Upper lobe of left lung (tissue), 6 donors: ENCODE measurements around the gene PRLH. TPM values are rescaled to one million over a fixed set of nuclear protein-coding genes. Genes with fewer than 3 reads are reported as not detected.

ENCODE experiments used
- ATAC-seq, 2 donors: fragments of 200-7000 bp; cut with Tn5 transposase; one replicate each; pipeline ENCODE4 v1.9.1; 2022; ENCODE audit warnings: mild to moderate bottlenecking in 2 of 2, moderate library complexity in 2 of 2; ENCODE audit not compliant: low FRiP score in 2 of 2
- DNase-seq, 2 donors: peaks; one replicate each; pipeline ENCODE4 v3.0.0-alpha.2; 2019 to 2020
- H3K27ac ChIP-seq, 4 donors: fragments of 200-600 bp; sonication (generic); one replicate each; pipeline ENCODE4 v1.5.1; 2016 to 2019
- H3K27me3 ChIP-seq, 4 donors: fragments of 200-600 bp; sonication (generic); one replicate each; pipeline ENCODE4 v1.5.1; 2017 to 2019
- H3K36me3 ChIP-seq, 4 donors: fragments of 200-600 bp; sonication (generic); one replicate each; pipeline ENCODE4 v1.5.1; 2016 to 2019
- H3K4me1 ChIP-seq, 4 donors: fragments of 200-600 bp; sonication (generic); one replicate each; pipeline ENCODE4 v1.5.1; 2018 to 2019
- H3K4me3 ChIP-seq, 4 donors: fragments of 200-600 bp; sonication (generic); one replicate each; pipeline ENCODE4 v1.5.1; 2017 to 2019; ENCODE audit warnings: mild to moderate bottlenecking in 2 of 4, moderate library complexity in 1 of 4
- H3K9me3 ChIP-seq, 4 donors: fragments of 200-600 bp; sonication (generic); one replicate each; pipeline ENCODE4 v1.5.1; 2018 to 2019
- CTCF ChIP-seq, 6 experiments: fragments of 450-650 bp in 4 of 6; fragments of 200-600 bp in 2 of 6; sonication (generic) in 2 of 6; IDR thresholded peaks; one replicate each; pipeline ENCODE4 v1.5.1; 2016 to 2019; ENCODE audit warnings: antibody characterized with exemption in 6 of 6
- EP300 ChIP-seq, 4 donors: sonication (generic); formaldehyde crosslinking; IDR thresholded peaks; one replicate each; pipeline ENCODE4 v1.5.1; 2017; ENCODE audit warnings: antibody characterized with exemption in 4 of 4, control low read depth in 2 of 4
- POLR2A ChIP-seq, 4 donors: fragments of 450-650 bp; IDR thresholded peaks; one replicate each; pipeline ENCODE4 v1.5.1; 2016 to 2017; ENCODE audit warnings: antibody characterized with exemption in 4 of 4, mild to moderate bottlenecking in 2 of 4
- POLR2AphosphoS5 ChIP-seq, 2 donors: sonication (generic); formaldehyde crosslinking; IDR thresholded peaks; one replicate each; pipeline ENCODE4 v1.5.1; 2017; ENCODE audit warnings: antibody characterized with exemption in 2 of 2
- WGBS, 2 donors: methylation state at CpG; one replicate each; pipeline ENCODE4 v1.1.5; 2017 to 2018; 5-methylcytosine and 5-hydroxymethylcytosine counted together
- total RNA-seq, 6 donors: library from RNA; depleted of rRNA in 4 of 6; stranded (reverse); fragments of >200 nt in 4 of 6; gene quantifications; one replicate each; pipeline versions ENCODE4 v1.1.0 to v1.2.1, GENCODE V29; 2016 to 2021
- donor health status: DM: no; HTN: no; CAD: no; lungs with moderate emphysema.
- donor health status: DM: no; HTN: yes; CAD: no; lungs with severe emphysema.

PRLH gene
- total RNA-seq, 6 donors from 2014 or later, result not detected

- Histone ChIP-seq H3K27ac (no peak overlapping the region), H3K36me3 (peaks cover 0 to 6% (median 2%) of the 10 kb centered on the region in 4 donors), H3K9me3 (no peaks in the 10 kb centered on the region), H3K27me3 (no peaks in the 10 kb centered on the region), H3K4me3 (no peak overlapping the region), H3K4me1 (peaks cover 15 to 25% (median 20%) of the 10 kb centered on the region in 4 donors)
- ATAC-seq (no peak), DNase-seq (peak in 1 of 2 donors; percentile 39)
- 91 to 97% methylated on average over 6 to 19 of the region's 19 CpGs for WGBS, 2 donors
- TF ChIP-seq EP300 (IDR thresholded peaks at IDR 0.05) (no peak), POLR2AphosphoS5 (IDR thresholded peaks at IDR 0.05) (no peak), POLR2A (IDR thresholded peaks at IDR 0.05) (no peak), CTCF (IDR thresholded peaks at IDR 0.05) (no peak)
Observed at GRCh38 chr2:237583385-237584295, 17.3 kb downstream of the PRLH start.

DNA sequence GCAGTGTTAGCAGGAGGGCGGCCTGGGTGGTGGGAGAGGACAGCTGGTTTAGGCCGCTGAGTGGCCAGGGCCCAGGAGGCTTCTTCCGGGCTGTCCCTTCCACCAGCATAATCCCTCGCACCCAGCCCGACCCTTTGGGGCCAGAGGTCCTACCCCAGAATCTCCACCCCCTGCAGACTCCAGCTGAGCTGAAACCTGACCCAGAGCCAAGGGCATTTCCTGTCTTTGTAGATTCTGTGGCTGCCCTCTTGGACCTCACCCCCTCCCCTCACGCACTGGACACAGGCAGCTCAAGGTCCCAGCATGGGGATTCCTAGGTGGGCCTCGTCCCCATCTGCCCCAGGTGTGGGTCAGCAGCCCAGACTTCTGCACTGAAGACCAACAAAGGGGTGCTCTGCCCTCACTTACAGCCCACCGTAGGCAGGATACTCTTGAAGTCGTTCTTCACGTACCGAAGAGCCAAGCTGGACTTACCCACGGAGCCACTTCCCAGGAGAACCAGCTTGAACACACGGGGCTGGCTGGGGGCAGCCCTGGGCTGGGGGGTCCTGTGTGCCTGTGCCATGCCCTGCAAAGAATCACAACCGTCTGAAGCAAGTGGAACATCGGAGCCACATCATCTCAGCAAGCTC, 19.3 kb downstream of the PRLH start:
- no peak for TF ChIP-seq POLR2A (IDR thresholded peaks at IDR 0.05)
- no peak for TF ChIP-seq CTCF (IDR thresholded peaks at IDR 0.05)
- no peak for TF ChIP-seq EP300 (IDR thresholded peaks at IDR 0.05)
- TF ChIP-seq POLR2AphosphoS5 (IDR thresholded peaks at IDR 0.05), result no peak
- Histone ChIP-seq H3K27me3 (no peaks in the 10 kb centered on the region), H3K36me3 (peaks cover 0 to 6% (median 2%) of the 10 kb centered on the region in 4 donors), H3K4me3 (no peak overlapping the region), H3K4me1 (peaks cover 18 to 29% (median 24%) of the 10 kb centered on the region in 4 donors), H3K9me3 (no peaks in the 10 kb centered on the region), H3K27ac (no peak overlapping the region)
- 73 to 77% methylated on average over 11 to 15 of the region's 15 CpGs for WGBS, 2 donors
- DNase-seq (peak in 1 of 2 donors; percentile 40), ATAC-seq (no peak)

DNA sequence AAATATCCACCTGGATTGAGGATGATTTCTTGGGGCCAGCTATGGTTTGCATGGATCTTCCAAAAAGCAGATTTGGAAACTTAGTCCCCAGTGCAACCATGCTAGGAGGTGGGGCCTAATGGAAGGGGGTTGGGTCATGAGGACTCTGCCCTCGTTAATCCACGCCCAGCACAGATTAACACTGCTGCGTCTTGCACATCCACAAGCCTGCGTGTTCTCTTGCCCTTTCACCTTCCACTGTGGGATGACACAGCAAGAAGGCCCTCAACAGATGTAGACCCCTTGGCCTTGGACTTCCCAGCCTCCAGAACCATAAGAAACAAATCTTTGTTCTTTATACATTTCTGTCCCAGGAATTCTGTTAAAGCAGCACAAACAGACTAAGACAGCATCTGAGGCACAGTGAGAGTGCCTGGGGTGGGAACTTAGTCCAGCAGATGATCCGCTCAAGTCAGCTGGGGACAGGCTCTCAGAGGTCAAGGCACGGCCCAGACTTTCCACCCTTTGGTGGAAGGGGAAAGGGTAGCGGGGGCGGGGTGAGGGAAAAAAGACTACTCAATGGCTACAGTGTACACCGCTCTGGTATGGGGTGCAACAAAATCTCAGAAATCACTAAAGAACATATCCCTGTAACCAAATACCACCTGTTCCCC, 21.8 kb downstream of the PRLH start:
- Histone ChIP-seq H3K27me3 (no peaks in the 10 kb centered on the region), H3K4me3 (no peak overlapping the region), H3K36me3 (peaks cover 0 to 6% (median 2%) of the 10 kb centered on the region in 4 donors), H3K4me1 (peaks cover 9 to 34% (median 12%) of the 10 kb centered on the region in 4 donors), H3K27ac (no peak overlapping the region), H3K9me3 (no peaks in the 10 kb centered on the region)
- TF ChIP-seq POLR2AphosphoS5 (IDR thresholded peaks at IDR 0.05) (no peak), CTCF (IDR thresholded peaks at IDR 0.05) (no peak), POLR2A (IDR thresholded peaks at IDR 0.05) (no peak), EP300 (IDR thresholded peaks at IDR 0.05) (no peak)
- WGBS, 2 donors, result 93 to 94% methylated on average over 9 of the region's 9 CpGs
- DNase-seq (no peak), ATAC-seq (no peak)

- Histone ChIP-seq H3K4me1 (peaks cover 9 to 41% (median 20%) of the 10 kb centered on the region in 4 donors), H3K36me3 (peaks cover 0 to under 1% (median 0%) of the 10 kb centered on the region in 4 donors), H3K27ac (peak within 1 kb of the TSS; percentile 64 to 89 (median 81)), H3K4me3 (peak within 1 kb of the TSS; percentile 11 to 47 (median 36)), H3K9me3 (no peaks in the 10 kb centered on the region), H3K27me3 (no peaks in the 10 kb centered on the region)
- ATAC-seq (peak; percentile 57 to 90), DNase-seq (peak; percentile 56 to 90)
- 62 to 72% methylated on average over 8 to 16 of the region's 16 CpGs for WGBS, 2 donors
- TF ChIP-seq EP300 (IDR thresholded peaks at IDR 0.05) (peak in 1 of 4 donors; percentile 46), CTCF (IDR thresholded peaks at IDR 0.05) (no peak), POLR2A (IDR thresholded peaks at IDR 0.05) (peak in 2 of 4 donors; percentile 47 to 68), POLR2AphosphoS5 (IDR thresholded peaks at IDR 0.05) (peak; percentile 9 to 30)
Observed at GRCh38 chr2:237590272-237591140, 24.1 kb downstream of the PRLH start, which contains the start of gene RAB17. RAB17 (minus strand) TSS chr2:237590734; CDS start chr2:237586154, 4,580 bp downstream.
